A172 (cell line): ENCODE measurements around the gene ZCCHC9. TPM values are rescaled to one million over a fixed set of nuclear protein-coding genes. Genes with fewer than 3 reads are reported as not detected.
"Not testable (repeated sequence)": the region's sequence is repeated elsewhere in the genome, so short reads cannot be mapped to it uniquely, and the experiment has no call there.

Experiments
- DNase-seq: peaks from one replicate; pipeline ENCODE4 v3.0.0-alpha.2; 2015; ENCODE audit warnings: low spot score
- total RNA-seq: library from RNA; depleted of rRNA; stranded (reverse); fragments of >200 nt; shearing (Covaris generic); gene quantifications from 2 replicates; pipeline ENCODE4 v1.2.3, GENCODE V29; 2014; rRNA removed

The ZCCHC9 gene, protein sequence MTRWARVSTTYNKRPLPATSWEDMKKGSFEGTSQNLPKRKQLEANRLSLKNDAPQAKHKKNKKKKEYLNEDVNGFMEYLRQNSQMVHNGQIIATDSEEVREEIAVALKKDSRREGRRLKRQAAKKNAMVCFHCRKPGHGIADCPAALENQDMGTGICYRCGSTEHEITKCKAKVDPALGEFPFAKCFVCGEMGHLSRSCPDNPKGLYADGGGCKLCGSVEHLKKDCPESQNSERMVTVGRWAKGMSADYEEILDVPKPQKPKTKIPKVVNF
- total RNA-seq = 37.8 and 41.1 TPM in 2 replicates

DNA sequence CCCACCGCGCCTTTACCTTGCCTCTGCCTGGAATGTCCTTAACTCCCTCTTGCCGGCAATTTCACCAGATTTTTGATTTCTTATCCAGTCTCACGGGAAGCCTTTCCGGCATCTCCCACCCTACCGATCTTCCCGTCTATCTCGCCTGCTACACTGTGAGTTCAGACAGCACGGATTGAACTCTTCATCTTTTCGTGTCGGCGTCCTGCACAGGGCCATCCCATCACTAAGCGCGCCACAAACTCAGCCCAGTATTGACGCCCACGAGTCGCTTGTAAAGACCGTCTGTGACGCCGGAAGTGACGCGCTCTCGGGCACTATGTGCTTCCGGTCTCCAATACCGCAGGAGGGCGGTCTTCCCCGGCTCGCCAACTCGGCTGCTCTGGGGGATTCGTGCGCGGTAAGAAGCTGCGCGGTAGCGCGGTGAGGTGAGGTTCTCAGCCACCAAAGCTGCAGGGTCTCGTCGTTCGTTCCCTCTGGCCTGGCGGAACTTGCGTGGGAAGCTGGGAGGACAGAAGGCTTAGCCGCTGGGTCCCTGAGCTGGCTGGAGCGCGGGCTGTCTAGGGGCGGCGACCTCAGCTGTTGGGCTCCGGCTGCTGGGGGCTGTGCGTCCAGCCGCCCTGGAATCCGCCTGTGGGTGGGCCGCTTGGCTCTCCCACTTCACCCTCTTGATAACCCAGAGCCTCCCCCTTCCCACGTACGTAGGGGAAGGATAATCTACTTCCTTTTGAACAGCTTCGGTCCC lies at the start of gene ZCCHC9:
ZCCHC9 (plus strand) TSS at position 317 of the 745 bp plus-strand sequence. CDS start 3,171 bp downstream, outside the sequence.
- peak; percentile 91 for DNase-seq

DNA sequence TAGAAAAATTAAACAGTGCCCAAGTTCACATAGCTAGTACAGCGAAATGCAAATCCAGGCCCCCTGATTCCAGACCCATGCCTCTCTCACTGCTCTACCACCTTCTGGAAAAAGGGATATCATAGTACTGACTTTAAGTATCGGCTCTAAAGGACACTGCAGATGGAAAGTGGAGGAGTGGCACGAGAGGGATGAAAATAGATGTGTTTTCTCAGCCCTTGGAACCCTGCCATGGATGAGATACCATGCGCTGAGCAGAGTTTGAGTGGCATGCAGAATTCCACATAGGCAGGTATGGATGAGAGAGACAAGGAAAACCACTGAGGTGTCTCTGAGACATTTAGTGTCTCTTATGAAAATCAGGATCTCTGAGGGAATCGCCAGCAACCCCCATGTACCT lies 49.5 kb upstream of the ZCCHC9 start:
- DNase-seq = no peak

- no peak for DNase-seq
Observed at GRCh38 chr5:81252904-81253303, 48.5 kb upstream of the ZCCHC9 start.

- DNase-seq = no peak
Observed at GRCh38 chr5:81253875-81254274, 47.5 kb upstream of the ZCCHC9 start.

- DNase-seq = no peak
Observed at GRCh38 chr5:81254886-81255559, 46.4 kb upstream of the ZCCHC9 start.

DNA sequence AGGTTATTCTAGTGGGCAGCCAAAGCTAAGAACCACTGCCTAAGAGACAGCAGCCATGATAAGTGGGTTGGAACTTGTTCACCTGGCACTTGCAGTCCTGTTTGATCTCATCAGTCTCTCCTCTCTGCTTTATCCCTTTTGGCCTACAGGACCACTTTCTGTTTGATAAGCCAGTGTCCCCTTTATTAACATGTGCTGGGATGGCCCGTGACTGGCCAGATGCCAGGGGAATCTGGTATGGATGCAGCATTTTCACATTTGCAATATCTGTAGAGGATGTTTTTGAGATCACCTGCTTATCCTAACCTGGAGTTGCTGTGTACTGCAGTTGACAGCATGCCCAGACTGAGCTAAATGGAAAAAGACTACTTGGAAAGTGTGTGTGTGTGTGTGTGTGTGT lies 44.6 kb upstream of the ZCCHC9 start:
- DNase-seq = no peak

DNA sequence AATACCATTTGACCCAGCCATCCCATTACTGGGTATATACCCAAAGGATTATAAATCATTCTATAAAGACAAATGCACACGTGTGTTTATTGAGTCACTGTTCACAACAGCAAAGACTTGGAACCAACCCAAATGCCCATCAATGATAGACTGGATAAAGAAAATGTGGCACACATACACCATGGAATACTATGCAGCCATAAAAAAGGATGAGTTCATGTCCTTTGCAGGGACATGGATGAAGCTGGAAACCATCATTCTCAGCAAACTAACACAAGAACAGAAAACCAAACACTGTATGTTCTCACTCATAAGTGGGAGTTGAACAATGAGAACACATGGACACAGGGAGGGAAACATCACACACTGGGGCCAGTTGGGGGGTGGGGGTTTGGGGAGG lies 38.6 kb upstream of the ZCCHC9 start:
- not testable (repeated sequence) for DNase-seq

DNA sequence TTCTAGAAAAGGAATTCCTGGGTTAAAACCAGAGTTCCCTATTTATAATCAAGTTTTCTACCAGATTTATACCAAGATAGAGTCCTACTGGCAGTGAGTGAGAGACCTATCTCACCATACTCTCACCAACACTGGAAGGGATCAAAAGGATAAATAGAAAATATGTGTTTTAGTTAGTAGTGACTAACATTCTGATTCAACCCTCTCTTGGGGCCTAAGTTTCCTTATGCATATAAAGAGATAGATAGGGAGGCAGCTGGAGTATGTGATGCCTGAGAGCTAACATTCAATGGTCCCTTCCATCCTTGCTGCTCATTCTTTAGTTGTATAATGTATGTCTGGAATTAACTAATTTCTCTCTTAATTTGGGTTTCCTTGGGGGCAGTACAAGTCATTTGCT lies 36.3 kb upstream of the ZCCHC9 start:
- no peak for DNase-seq

GRCh38 chr5:81268521-81269196 lies 32.7 kb upstream of the ZCCHC9 start:
- peak; percentile 84 for DNase-seq

DNA sequence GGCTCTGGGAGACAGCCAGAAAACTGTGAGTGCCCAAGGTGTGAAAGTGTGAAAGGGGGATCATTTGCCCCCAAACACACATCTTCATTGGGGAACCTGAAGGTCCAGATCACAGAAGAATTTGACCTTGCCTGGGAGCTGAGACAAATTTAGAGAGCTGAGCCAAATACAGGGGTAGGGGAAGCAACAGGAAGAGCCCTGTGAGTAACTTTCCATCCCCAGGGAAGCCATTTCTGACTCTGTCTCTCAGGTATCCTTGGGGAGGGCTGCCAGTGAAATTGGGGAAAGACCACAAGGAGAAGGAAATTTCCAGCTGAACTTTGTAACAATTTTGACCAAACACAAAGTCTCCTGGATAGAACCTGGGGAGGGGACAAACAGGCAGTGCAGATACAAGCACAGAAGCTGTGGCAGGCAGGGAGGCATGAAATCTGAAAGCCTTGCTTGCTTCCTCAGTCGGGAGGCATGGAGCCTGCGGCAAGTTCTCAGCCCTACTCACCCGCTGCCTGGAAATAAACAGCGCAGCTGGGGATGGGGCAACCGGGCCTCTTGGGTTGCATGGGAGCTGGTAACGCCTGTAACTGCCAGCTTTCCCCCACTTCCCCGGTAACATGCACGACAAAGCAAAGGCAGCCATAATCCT lies 31.5 kb upstream of the ZCCHC9 start:
- no peak for DNase-seq

DNA sequence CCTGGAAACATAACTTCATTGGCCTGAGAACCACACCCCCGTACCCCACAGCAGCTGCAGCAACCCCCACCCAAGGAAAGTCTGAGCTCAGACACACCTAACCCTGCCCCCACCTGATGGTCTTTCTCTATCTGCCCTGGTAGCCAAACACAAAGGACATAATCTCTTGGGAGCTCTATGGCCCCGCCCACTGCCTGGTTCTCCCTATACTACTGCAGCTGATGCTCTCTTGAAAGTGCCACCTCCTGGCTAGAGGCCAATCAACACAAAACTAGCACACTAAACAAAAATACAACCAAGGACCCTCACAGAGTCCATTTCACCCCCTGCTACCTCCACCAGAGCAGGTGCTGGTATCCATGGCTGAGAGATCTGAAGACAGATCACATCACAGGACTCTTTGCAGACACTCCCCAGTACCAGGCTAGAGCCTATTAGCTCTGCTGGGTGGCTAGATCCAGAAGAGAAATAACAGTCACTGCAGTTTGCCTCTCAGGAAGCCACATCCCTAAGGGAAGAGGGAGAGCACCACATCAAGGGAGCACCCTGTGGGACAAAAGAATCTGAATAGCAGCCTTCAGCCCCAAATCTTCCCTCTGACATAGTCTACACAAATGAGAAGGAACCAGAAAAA lies 30.9 kb upstream of the ZCCHC9 start:
- DNase-seq = not testable (repeated sequence)

GRCh38 chr5:81283976-81284375 lies 17.4 kb upstream of the ZCCHC9 start:
- DNase-seq = no peak

DNA sequence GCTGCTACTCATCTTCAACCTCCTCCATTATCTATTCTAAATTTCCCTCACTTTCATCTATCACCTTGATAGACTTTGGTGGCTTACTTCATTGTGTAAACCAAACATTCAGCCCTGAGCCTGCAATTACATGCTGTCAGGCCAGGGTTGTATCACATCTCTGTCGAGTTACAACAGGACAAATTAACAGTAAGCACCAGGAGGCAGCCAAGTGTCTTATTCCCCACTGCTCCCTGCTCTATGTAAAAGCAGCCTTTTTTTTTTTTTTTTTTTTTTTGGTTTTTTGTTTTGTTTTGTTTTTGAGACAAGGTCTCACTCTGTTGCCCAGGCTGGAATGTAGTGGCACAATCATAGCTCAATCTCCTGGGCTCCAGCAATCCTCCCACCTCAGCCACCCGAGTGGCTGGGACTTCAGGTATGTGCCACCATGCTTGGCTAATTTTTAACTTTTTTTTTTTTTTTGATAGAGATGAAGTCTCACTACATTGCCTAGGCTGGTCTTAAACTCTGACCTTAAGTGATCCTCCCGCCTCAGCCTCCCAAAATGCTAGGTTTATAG lies 15.2 kb upstream of the ZCCHC9 start:
- no peak for DNase-seq

- no peak for DNase-seq
Observed at GRCh38 chr5:81288021-81288433, 13.4 kb upstream of the ZCCHC9 start.

DNA sequence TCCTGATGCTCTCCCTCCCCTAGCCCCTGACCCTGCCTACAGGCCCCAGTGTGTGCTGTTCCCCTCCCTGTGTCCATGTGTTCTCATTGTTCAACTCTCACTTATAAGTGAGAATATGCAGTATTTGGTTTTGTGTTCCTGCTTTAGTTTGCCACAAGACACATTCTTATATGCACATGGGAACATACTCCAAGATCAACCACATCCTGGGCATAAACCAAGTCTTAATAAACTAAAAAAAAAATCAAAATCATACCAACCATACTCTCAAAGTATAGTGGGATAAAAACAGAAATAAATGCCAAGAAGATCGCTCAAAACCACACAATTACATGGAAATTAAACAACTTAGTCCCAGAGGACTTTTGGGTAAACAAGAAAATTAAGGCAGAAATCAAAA lies 11.2 kb upstream of the ZCCHC9 start:
- DNase-seq = no peak

- DNase-seq = no peak
Observed at GRCh38 chr5:81292130-81292529, 9.3 kb upstream of the ZCCHC9 start.

- not testable (repeated sequence) for DNase-seq
Observed at GRCh38 chr5:81294021-81294420, 7.4 kb upstream of the ZCCHC9 start.

DNA sequence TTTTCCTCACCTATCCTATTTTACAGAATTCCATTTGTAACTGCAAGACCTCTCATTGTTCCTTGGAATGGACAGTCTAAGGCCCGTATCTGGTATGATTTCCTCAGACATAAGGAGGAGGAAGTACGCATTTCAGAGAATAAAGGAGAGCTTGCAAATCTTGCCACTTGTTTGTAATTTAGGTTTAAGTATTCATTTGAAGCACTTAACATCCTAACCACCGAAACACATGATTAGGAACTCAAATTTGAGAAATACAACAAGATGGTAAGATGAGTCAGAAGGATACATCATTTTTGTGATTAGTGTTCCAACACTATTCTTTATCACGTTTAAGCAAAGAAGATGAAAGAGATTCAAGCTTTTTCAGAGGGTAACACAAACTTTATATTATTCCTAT lies 3.9 kb upstream of the ZCCHC9 start:
- no peak for DNase-seq

DNA sequence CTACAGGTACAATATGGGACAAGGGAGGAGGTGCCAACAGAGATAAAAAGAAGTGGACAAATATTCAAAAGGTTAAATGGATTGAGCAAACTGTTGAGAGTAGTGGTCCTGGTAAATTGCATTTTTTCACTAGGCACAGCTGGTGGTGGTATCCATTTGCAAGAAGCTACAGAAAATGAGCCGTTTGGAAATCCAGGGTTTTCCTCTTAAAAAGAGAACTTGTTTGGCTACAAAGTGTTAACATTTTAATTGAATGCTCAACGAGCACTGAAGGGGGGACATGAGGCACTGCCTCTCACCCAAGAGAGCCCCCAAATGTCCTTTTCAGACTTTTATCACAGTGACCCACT lies 491 bp upstream of the ZCCHC9 start:
- no peak for DNase-seq

- DNase-seq = no peak
Observed at GRCh38 chr5:81302596-81302995, 1.2 kb downstream of the ZCCHC9 start.

DNA sequence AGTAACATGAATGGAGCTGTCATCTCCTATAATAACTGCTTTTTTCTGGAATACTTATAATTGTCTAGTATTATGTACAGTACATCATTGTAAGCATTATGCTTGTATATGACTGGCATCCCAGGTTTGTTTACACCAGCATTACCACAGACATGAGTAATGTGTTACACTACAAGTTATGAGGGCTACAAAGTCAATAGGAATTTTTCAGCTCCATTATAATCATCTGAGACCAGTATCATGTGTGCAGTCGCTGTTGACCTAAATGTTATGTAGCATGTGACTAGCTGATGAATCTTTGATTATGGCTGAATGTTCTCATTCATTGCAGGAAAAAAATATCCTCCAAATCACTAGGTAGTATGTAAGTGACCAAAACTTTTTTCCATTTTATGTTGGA lies 2.2 kb downstream of the ZCCHC9 start:
- DNase-seq = peak; percentile 34
